GM18498 (cell line): Measurements from ENCODE around the gene DES.
"Not testable (repeated sequence)": the region's sequence is repeated elsewhere in the genome, so short reads cannot be mapped to it uniquely, and the experiment has no call there.

Experiments used
- ATAC-seq: cut with Tn5 transposase; IDR thresholded peaks from one replicate; pipeline ENCODE4 v1.9.1; 2021; ENCODE audit warnings: mild to moderate bottlenecking, moderate library complexity; ENCODE audit not compliant: unreplicated experiment

Gene DES

DNA sequence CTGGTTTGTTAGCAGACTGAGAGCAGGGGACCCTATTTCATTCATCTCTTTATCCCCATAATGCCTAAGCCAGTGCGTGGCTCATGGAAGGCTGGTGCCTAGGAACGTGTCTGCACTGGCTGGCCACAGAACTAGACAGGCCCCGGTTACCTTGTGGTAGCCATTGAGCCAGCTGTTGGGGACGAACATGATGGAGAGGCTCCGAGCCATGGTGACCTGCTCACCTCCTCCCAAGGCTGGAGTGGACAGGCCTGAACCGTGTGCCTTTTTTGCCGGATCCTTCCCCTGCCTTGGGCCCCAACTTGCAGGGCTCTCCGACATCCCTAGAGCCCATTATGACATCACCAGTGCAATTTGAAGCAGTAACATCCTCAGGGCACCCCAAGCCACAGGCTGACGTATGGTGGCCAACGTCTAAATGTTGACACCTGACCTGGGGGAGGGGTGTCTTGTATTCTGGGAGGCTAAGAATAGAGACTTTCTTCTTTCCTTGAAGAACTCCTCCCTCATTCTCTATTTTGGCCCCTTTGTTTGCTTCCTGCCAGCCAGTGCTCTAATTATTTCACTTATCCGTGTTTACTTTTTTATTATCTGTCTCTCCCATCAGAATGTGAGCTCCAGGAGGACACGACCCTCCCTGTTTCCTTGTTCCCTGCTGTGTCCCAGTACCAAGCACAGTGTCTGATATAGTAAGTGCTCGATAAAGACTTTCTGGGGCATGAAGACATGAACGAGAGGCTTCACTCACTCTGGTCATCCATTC, 18.3 kb upstream of the DES start:
- no peak for ATAC-seq

DNA sequence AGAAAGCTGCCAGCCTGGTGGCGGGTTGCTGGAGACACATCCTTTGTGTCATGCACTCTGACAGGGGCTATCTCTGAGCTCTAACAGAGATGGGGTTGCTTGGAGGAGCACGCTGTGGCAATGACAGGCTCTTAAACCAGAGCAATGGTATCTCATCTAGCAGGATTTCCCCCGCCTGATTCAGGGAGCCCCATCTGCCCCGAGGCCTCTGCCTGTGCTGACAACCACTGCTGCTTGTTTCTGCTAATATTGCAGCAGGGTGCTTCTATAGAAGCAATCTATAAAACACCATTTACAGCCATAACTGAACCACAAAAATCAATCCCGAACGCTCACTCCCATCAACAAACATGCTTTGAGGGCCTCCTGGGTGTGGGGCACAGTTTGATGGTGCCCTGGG, 17.6 kb upstream of the DES start:
- no peak for ATAC-seq

DNA sequence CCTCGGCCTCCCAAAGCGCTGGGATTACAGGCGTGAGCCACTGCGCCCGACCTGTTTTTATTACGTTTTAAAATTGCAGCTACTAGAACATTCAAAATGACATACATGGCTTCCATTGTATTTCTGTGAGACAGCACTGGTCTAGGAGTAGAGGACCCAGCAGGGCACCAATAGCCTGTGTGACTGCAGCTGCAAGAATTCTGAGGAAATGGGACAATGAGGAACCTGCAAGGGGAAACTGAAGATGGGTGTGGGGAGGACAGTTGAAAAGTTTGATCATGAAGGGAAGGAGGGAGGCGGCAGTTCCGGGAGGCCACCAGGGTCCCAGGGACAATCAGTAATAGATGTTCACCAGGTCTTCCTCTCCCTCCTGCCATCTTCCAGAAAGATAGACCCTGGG, 16.6 kb upstream of the DES start:
- ATAC-seq: no peak

DNA sequence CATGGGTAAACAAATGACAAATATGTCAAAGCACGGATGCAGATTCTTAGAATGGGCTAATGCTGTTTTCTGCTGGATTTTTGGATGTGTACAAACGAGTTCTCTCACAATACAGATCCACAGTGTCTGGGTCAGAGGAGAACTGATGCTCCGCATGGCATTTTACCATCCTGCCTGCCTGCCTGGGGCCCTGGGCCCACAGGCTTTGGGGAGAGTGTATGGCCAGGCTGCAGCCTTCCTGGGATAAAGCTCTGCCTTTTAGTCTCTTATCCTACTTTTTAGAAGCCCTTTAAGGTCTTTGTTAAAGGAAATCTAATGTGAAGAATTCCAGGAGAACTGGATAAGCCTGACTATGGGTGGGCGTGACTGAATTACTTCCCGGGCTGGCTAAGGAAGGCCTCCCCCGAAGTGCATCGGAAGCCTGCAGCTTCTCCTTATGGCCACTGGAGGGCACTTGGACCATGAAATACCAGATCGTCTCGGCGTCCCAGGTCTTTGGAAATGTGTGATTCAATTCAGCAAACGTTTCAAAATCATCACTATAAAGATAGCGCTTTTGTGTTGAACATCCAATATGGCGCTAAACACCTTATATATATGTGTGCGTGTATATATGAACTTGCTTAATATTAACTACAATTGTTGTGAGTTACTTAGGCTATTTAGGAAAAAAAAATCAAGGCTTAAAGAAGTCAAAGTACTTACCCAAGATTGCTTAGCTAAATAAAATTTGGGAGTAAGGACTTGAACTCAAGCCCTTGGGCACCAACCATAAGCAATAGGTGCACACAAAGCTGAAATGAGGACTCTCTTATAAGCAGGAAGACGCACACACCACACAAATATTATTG, 15.3 kb upstream of the DES start:
- ATAC-seq: peak; percentile 84

DNA sequence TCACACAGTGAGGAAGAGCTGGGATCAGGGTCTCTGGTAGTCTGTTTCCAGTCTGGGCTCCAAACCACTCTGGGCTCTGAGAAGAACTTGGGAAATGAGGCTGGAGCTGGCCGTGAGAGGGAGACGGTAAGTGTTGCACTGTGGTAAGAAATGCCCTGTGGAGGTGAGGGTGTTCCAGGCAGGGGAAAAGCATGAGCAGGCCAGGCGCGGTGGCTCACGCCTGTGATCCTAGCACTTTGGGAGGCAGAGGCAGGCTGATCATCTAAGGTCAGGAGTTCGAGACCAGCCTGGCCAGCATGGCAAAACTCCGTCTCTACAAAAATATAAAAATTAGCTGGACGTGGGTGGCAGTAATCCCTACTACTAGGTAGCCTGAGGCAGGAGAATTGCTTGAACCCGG, 14.3 kb upstream of the DES start:
- ATAC-seq: no peak

DNA sequence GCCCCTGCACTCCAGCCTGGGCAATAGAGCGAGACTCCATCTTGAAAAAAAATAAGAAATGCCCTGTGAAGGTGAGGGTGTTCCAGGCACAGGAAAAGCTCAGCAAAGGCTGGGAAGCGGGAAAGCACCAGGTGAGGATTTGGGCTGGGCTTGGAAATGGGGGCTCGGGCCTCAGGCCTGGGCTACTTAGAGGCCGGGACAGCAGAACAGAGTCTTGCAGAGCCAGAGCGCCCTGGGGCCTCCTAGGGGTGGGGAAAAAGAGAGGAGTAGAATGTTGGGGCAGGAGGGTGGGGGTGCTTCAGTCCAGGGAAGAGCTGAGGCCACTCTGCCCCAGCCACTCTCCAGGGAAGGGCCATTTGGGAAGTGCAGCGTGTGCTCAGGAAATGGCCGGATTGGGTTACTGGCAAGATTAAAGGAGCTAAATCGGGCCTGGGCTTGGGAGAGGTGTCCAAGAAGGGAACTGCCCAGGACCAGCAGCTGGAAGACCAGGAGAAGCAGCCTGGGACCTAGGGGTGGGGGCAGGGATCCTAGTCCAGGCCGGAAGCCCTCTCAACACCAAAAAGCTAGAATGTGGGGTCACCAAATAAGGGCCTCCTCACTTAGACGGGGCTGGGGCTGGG, 13.8 kb upstream of the DES start:
- ATAC-seq: no peak

DNA sequence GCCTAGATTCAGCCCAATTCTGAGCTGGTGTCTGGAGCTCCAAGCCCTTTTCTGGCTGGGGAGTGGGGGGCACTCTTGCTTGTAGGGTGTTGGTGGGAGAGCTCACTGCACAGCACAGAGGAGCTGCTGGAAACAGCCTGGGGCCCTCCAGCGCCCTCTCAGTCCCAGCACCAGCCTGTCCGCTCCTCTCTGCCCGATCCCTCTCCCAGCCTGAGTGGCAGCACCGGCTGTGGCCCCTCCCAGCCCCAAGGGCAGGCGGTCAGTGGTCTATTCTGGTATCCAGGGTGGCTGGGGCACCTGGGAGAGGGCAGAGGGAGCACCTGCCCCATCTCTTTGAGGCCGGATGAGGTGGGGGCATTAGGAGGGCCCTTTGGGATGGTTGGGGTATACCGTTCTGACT, 13.2 kb upstream of the DES start:
- no peak for ATAC-seq

DNA sequence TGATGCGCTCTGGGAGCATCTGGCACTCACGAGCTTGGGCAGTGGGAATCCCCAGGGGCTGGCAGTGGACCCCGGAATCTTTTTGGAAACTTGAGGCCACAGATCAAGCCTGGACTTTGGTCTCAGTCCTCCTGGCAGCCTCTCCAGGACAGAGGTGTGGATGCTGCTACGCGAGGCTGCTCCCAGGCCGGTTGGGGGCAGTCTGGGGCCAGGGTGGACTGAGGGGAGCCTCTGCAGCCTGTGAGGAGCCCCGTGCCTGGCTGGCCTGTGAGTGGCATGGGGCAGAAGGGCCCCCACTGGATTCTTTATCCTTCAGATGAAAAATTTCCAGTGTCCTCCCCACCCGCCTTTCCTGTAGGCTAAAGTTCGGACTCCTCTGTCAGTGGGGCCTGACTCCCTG, 12.7 kb upstream of the DES start:
- ATAC-seq: no peak

DNA sequence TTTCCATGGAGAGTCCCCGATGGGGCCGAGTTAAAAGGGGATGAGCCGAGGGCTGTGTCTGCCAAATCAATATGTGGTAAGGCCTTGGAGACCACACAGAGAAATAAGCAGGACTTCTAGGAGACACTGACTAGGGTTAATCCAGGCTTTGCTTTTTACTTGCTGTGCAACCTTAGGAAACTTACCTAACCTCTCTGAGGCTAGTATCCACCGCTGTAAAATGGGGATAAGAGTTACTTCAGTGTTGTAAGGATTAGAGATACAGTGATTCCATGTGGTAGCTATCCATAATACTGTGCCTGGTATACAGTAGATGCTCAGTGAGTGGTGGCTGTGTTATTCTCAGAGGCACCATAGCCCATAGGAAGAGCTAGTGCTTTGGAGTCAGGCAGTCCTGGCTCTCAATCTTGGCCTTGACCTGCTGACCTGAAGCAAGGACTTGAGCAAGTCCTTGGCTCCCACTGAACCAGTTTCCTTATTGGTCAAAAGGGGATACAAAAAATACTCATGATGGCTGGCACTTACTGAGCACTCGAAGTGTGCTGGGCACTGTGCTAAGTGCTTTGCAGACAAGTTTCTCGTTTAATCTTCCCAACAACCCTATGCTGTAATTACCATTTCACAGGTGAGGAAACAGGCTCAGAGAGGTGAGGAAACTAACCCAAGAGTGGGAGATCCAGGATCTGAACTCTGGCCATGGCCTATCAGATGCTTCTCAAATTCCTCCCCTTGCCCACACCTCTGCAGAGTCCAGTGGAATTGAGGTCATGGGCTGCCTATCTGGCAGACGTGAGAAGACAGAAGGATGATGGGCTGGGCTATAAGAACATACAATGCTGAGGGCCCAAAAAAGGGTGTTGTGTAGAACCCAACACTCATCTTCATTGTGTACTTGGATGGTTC, 12.0 kb upstream of the DES start:
- ATAC-seq: no peak

DNA sequence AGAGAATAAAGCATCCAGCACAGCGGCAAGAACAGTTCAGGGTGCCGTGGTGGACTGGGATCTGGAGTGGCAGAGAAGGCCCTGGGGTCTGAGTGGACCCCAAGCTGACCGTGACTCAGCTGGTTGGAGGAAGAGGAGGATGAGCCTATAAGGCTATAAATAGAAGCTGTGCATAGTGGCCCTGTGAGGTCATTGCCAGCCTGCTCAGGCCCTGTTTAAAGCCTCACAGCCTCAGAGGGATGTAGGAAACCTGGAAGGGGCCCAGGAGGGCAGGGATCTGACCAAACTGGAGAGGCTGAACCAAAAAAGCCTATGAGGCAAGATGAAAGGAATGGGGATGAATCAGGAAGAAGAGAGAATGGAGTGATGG, 11.3 kb upstream of the DES start:
- no peak for ATAC-seq

DNA sequence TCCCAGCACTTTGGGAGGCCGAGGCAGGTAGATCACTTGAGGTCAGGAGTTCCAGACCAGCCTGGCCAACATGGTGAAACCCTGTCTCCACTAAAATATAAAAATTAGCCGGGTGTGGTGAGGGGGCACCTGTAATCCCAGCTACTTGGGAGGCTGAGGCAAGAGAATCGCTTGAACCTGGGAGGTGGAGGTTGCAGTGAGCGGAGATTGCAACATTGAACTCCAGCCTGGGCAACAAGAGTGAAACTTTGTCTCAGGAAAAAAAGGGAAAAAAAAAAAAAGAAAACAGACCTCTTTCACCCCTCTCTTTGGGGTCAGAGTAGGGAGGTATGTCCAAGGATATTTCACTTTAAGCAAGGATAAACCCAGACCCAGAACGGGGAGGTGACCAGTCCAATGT, 10.8 kb upstream of the DES start:
- ATAC-seq: not testable (repeated sequence)

DNA sequence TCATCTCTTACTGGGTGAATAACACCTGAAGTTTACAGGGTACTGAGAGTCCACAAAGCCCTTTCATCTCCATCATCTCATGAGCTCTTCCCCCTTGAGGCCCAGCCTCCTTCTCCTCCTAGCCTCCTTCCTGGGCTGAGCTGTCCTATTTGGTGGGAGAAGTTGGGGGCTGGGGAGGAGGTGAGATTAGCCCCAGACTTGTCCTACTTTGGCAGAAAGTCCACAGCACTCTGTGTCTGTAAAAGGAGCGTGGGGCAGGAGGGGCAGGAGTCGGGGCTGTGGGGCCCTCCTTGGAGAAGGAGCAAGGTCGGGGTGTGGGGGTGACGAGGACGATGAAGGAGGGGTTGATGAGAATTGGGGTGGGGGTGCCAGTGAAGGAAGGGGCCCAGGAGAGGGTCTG, 10.0 kb upstream of the DES start:
- no peak for ATAC-seq

DNA sequence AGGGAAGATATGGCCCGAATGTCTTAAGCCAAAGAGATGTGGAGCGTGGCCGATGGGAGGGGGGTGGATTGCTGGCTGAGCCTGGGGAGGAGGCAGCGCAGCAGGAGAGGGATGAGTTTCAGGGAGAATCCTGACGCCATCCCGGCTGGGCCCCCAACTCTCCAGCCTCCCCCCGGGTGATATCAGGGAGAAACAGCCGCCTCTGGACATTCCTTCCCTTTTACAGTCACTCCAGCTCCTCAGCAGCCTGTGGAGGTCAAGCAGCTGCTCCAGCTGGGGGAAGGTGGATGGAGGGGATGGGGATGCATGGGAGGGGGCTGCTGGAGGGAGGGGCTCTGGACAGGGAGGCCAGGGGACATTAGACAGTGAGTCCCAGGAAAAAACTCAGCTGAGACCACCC, 9.5 kb upstream of the DES start:
- no peak for ATAC-seq

DNA sequence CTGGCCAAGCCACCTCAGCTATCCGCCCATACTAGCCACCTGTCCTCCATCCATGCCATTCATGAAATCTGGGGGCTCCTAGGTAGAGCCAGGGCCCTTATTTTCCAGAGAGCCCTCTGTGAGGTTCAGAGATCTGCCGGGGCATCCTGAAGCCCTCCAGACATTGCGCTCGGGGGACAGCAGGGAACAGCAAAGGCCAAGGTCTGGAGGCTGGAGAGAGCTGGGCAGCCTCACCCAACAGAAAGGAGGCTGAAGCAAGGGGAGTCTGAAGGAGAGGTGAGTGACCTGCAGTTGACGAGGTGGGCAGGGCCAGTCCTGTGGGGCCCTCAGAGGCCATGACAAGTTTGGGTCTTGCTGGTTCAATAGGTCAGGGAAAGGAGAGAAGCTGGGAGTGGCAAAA, 8.6 kb upstream of the DES start:
- no peak for ATAC-seq

DNA sequence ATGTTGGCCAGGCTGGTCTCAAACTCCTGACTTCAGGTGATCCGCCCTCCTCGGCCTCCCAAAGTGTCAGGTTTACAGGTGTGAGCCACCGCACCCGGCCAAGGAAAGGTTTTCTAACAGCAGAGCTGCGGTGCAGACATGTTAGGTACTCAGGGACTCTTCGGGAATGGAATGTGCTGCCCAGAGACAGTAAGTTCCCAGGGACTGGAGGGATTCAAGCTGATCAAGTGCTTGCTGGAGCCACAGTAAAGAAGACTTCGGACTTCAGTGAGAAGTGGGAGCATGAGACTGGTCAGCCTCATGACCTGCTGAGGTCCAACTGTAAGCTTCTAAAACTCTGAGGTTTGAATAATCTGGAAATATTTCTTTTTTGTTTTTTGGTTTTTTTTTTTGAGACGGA, 7.8 kb upstream of the DES start:
- no peak for ATAC-seq

DNA sequence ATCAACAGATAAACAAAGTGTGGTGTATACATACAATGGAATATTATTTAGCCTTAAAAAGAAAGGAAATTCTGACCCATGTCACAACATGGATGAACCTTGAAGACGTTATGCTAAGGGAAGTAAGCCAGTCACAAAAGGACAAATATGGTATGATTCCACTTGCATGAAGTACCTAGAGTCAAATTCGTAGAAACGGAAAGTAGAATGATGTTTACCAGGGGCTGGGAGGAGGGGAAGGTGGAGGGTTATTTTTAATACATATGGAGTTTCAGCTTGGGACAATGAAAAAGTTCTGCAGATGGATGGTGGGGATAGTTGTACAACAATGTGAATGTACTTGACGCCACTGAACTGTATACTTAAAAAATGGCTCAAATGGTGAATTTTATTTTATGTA, 3.3 kb upstream of the DES start:
- no peak for ATAC-seq

DNA sequence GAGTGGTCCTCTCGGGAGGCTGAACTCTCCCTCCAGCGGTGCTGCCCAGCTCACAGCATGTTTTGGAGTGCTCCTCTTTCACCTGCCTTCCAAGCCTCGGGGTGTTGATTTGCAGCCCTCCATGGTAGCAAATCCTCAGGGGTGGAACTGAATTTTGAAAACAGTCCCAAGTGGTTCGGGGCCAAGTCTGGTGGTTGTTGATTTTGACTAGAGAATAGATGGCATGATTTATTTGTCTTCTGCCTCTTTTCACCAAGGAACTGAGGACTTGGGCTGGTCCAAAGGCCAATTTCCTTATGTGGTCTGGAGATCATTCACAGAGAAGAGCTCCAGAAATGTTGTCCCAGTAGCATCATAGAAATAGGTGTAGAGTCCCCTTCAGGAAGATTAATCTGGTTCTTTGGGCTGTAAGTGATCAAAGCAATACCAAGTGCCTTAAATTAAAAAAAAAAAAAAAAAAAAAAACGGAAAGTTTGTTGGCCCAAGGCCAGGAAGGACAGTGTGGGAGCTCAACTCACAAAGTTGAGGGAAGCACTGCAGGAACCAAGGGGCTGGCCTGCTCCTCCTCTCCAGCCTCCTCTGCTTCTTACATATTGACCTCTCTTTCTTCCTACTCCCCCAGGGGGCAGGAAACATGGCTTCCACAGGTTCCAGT, 2.5 kb upstream of the DES start:
- ATAC-seq: no peak

DNA sequence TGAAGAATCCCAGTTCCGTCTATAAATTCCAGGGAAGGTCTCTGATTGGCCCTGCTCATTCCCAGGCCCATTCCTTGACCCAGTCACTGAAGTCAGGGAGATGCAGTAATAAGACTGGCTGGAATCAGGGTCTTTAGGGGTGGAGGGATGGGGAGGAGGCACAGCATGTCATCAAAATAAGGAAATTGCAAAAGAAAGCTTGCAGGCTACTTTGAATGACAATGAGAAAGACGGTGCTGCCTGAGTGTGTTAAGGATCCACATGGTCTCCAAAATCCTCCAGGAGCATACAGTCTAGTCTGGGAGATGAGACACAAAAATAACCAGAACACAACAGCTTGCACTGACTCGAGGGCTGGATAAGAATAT, 2.0 kb upstream of the DES start:
- ATAC-seq: no peak

DNA sequence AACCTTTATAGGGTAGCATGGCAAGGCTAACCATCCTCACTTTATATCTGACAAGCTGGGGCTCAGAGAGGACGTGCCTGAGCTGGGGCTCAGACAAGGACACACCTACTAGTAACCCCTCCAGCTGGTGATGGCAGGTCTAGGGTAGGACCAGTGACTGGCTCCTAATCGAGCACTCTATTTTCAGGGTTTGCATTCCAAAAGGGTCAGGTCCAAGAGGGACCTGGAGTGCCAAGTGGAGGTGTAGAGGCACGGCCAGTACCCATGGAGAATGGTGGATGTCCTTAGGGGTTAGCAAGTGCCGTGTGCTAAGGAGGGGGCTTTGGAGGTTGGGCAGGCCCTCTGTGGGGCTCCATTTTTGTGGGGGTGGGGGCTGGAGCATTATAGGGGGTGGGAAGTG, 1.2 kb upstream of the DES start:
- no peak for ATAC-seq

DNA sequence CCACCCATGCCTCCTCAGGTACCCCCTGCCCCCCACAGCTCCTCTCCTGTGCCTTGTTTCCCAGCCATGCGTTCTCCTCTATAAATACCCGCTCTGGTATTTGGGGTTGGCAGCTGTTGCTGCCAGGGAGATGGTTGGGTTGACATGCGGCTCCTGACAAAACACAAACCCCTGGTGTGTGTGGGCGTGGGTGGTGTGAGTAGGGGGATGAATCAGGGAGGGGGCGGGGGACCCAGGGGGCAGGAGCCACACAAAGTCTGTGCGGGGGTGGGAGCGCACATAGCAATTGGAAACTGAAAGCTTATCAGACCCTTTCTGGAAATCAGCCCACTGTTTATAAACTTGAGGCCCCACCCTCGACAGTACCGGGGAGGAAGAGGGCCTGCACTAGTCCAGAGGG, 803 bp upstream of the DES start:
- no peak for ATAC-seq

DNA sequence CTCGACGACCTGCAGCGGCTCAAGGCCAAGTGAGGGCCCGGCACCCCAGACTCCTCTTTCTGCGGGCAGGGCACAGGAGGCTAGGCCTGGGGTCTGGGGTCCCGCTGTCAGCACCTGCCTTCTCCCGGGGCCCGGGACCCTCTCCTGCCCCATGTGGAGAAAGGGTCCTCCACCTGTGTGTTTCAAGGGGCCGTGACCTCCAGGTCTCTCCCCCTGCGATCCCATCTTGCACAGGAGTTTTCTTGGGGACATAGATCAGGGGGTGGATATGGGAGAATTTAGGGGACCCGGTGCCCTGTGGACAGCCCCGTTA, 791 bp downstream of the DES start:
- no peak for ATAC-seq
